Activated naive CD8-positive, alpha-beta T cell (primary cell): ENCODE measurements around the gene NAP1L5.
A peak's percentile ranks its signal among the peaks of the same experiment; 100 is the strongest.

Source experiments
- H3K27ac Mint-ChIP-seq: one replicate; pipeline ENCODE4 v1.8.0; 2021; ENCODE audit warnings: mixed read lengths
- H3K27me3 Mint-ChIP-seq: one replicate; pipeline ENCODE4 v1.8.0; 2021; ENCODE audit warnings: mixed read lengths
- H3K36me3 Mint-ChIP-seq: one replicate; pipeline ENCODE4 v1.8.0; 2021; ENCODE audit warnings: mixed read lengths
- H3K4me1 Mint-ChIP-seq: one replicate; pipeline ENCODE4 v1.8.0; 2021; ENCODE audit warnings: low read depth, mixed read lengths
- H3K4me3 Mint-ChIP-seq: one replicate; pipeline ENCODE4 v1.8.0; 2021; ENCODE audit warnings: mild to moderate bottlenecking, mixed read lengths
- H3K9me3 Mint-ChIP-seq: one replicate; pipeline ENCODE4 v1.8.0; 2021; ENCODE audit warnings: low read depth, mixed read lengths

Gene NAP1L5

DNA sequence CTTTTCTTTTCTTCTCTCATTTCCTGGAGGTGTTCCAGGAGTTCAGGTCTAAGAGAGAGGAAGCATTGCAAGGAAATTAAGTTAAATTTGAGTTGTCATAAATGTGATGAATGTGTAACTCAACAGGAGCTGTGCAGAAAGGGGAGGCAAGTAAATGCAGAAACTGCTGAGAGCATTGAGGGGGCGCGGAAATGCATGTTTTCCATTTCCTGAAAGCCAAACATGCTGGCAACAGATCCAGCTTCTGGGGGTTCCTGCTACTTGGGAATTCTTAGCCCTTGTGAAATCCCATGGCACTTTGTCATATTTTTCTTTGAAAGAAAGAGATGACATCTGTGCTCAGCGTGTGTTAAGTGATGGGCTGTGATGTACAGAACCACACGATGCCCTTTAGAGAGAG lies 33.8 kb upstream of the NAP1L5 start:
- Mint-ChIP-seq H3K4me3 (no peak overlapping the region), H3K27me3 (no peaks in the 10 kb centered on the region), H3K36me3 (peaks cover 2% of the 10 kb centered on the region), H3K27ac (no peak overlapping the region), H3K4me1 (no peaks in the 10 kb centered on the region), H3K9me3 (no peaks in the 10 kb centered on the region)

- Mint-ChIP-seq H3K27me3 (no peaks in the 10 kb centered on the region), H3K9me3 (no peaks in the 10 kb centered on the region), H3K4me1 (no peaks in the 10 kb centered on the region), H3K4me3 (no peak overlapping the region), H3K27ac (no peak overlapping the region), H3K36me3 (peaks cover 2% of the 10 kb centered on the region)
Observed at GRCh38 chr4:88730811-88731210, 33.2 kb upstream of the NAP1L5 start.

DNA sequence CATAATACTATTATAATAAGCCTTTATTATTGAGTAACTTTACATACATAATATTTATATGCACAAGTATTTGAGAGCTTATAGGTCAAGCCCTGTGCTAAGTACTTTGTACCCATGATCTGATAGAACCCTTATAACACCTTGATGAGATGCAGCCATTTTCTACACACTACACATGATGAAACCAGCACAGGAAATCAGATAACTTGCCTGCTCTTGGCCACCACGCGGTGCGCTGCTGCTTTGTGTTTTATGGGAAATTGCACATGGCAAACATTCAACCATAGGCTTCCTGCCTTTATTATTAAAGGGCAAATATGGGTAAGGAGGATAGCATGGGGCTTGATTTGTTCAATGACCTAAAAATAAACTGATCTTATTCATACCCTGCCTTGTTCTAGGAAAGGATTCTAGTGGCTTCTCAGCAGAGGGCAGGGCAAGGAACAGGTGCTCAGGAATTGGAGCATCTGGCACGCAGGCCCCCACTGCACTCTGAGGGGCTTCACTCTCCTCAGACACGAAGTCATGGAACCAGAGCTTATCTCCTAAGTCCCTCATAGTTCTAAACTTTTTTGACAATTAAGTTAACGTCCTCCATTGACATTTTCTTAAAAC lies 31.6 kb upstream of the NAP1L5 start:
- H3K27me3 Mint-ChIP-seq = no peaks in the 10 kb centered on the region
- H3K9me3 Mint-ChIP-seq = no peaks in the 10 kb centered on the region
- H3K4me1 Mint-ChIP-seq = no peaks in the 10 kb centered on the region
- peaks cover 2% of the 10 kb centered on the region for H3K36me3 Mint-ChIP-seq
- H3K4me3 Mint-ChIP-seq = no peak overlapping the region
- no peak overlapping the region for H3K27ac Mint-ChIP-seq

DNA sequence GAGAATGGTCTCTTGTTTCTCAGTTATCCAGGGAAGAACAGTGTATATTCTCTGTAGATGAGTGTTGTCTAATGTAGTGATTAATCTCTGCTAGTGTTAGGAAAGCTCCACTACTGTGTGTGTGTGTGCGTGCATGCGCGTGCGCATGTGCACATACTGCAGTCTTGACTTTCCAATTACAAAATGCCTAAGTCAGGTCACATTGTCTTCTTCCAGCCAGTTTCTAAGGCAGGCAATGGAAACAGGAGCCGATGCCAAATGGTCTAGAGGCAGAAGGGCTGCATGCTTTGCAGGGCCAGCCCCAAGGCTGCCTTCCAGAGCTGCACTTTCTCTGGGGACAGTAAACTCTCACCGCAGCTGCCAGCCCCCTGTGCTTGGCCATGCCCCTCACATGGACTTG lies 30.5 kb upstream of the NAP1L5 start:
- no peaks in the 10 kb centered on the region for H3K9me3 Mint-ChIP-seq
- H3K4me1 Mint-ChIP-seq = no peaks in the 10 kb centered on the region
- H3K27ac Mint-ChIP-seq = no peak overlapping the region
- H3K27me3 Mint-ChIP-seq = no peaks in the 10 kb centered on the region
- peaks cover 2% of the 10 kb centered on the region for H3K36me3 Mint-ChIP-seq
- no peak overlapping the region for H3K4me3 Mint-ChIP-seq

GRCh38 chr4:88725986-88726385 lies 28.4 kb upstream of the NAP1L5 start:
- H3K27me3 Mint-ChIP-seq = no peaks in the 10 kb centered on the region
- no peak overlapping the region for H3K4me3 Mint-ChIP-seq
- no peaks in the 10 kb centered on the region for H3K9me3 Mint-ChIP-seq
- no peak overlapping the region for H3K27ac Mint-ChIP-seq
- H3K36me3 Mint-ChIP-seq = peaks cover 3% of the 10 kb centered on the region
- H3K4me1 Mint-ChIP-seq = no peaks in the 10 kb centered on the region

GRCh38 chr4:88725143-88725542 lies 27.5 kb upstream of the NAP1L5 start:
- Mint-ChIP-seq H3K27me3 (no peaks in the 10 kb centered on the region), H3K36me3 (peaks cover 3% of the 10 kb centered on the region), H3K9me3 (no peaks in the 10 kb centered on the region), H3K4me3 (no peak overlapping the region), H3K27ac (no peak overlapping the region), H3K4me1 (no peaks in the 10 kb centered on the region)

DNA sequence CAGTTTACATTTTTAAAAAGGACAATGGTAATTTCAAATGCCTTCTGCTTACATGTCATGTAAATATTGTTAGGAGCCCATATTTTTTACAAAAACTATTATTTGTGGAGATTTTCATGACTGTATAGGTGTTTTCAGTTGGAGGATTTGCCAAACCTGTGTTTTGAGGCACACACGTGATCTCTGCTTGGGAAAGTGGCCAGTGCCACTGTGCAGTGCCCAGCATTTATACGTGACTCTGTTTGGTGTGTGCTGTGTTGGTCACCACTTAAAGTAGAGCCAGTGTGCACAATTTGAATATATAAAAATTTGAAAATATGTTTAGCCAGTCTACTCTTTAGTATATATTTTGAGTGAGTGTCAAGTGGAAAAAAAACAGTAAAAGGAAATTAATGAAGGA lies 26.8 kb upstream of the NAP1L5 start:
- H3K27ac Mint-ChIP-seq = no peak overlapping the region
- no peaks in the 10 kb centered on the region for H3K9me3 Mint-ChIP-seq
- no peak overlapping the region for H3K4me3 Mint-ChIP-seq
- peaks cover 3% of the 10 kb centered on the region for H3K36me3 Mint-ChIP-seq
- H3K27me3 Mint-ChIP-seq = no peaks in the 10 kb centered on the region
- H3K4me1 Mint-ChIP-seq = no peaks in the 10 kb centered on the region

DNA sequence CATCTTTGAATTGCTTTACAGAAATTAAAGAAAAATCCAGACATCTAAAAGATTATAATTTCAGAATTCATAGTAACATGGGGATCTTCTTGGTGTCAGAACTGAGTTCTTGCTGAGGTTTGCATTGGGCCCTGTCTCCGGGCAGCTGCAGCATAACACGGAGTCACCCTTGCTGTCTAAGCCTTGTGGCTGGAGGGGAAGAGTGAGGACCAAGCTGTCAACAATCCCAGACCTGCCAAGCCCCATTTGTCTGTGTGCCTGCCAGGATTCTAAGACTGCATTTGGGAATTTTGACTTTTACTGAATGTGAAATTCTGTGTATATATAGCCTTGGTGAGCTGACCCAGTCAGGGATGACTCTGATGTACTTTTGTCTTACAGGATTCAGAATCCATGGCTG lies 25.2 kb upstream of the NAP1L5 start:
- Mint-ChIP-seq H3K4me1 (no peaks in the 10 kb centered on the region), H3K36me3 (peaks cover 10% of the 10 kb centered on the region), H3K27ac (no peak overlapping the region)

DNA sequence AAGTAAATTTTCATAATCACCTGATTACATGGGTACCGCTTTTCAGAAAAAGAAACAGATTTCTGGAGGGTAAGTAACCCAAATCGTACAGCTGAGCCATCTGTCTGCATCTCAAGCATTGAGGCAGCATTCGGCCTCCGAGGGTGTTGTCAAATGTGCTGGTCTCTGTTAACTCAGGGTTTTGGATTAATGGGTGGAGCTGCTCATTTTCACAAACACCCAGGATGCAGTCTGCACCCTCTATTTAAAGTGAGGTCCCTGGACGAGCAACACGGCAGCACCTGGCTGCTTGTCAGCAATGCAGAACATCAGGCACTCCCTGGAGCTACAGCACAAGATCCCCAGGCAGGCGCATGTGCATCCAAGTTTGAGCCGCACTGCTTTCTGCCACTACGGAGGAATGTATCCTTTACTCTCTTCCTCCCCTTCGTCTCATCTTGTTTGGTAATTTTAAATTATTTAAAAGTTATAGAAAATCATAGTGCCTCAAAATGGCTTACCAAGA lies 24.7 kb upstream of the NAP1L5 start:
- H3K36me3 Mint-ChIP-seq = peaks cover 15% of the 10 kb centered on the region
- no peaks in the 10 kb centered on the region for H3K27me3 Mint-ChIP-seq
- no peak overlapping the region for H3K27ac Mint-ChIP-seq
- no peaks in the 10 kb centered on the region for H3K9me3 Mint-ChIP-seq
- no peaks in the 10 kb centered on the region for H3K4me1 Mint-ChIP-seq
- no peak overlapping the region for H3K4me3 Mint-ChIP-seq

More for the DNA sequence above, 25.2 kb upstream of the NAP1L5 start:
- H3K9me3 Mint-ChIP-seq = no peaks in the 10 kb centered on the region
- no peak overlapping the region for H3K4me3 Mint-ChIP-seq
- no peaks in the 10 kb centered on the region for H3K27me3 Mint-ChIP-seq

GRCh38 chr4:88720451-88721428 lies 23.1 kb upstream of the NAP1L5 start:
- Mint-ChIP-seq H3K27me3 (no peaks in the 10 kb centered on the region), H3K9me3 (peaks cover 10% of the 10 kb centered on the region), H3K4me3 (no peak overlapping the region), H3K36me3 (peaks cover 29% of the 10 kb centered on the region), H3K27ac (peak overlapping the region; percentile 28), H3K4me1 (no peaks in the 10 kb centered on the region)

GRCh38 chr4:88719381-88719780 lies 21.8 kb upstream of the NAP1L5 start:
- Mint-ChIP-seq H3K27ac (no peak overlapping the region), H3K4me3 (no peak overlapping the region), H3K36me3 (peaks cover 38% of the 10 kb centered on the region), H3K4me1 (peaks cover under 1% of the 10 kb centered on the region), H3K27me3 (no peaks in the 10 kb centered on the region), H3K9me3 (peaks cover 19% of the 10 kb centered on the region)

DNA sequence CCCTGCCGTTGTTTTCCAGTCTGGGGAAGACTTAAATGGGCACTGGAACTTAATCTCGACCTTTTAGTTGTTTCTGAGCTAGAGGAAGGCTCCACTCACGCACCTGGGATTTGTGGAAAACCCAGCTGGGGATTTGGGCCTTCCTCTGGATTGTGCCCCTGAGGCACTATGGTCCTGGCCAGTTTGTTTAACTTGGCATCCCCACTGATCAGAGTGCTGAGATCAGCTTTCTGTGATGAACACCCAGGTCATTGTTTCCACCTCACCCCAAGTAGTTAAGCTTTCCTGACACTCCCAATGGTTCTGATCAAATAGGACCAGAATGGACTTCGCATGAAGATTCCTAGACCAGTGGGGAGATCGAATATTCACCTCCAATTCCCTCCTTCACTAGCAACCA lies 20.5 kb upstream of the NAP1L5 start:
- H3K36me3 Mint-ChIP-seq = peaks cover 44% of the 10 kb centered on the region
- H3K4me3 Mint-ChIP-seq = no peak overlapping the region
- no peaks in the 10 kb centered on the region for H3K27me3 Mint-ChIP-seq
- peaks cover 2% of the 10 kb centered on the region for H3K4me1 Mint-ChIP-seq
- H3K27ac Mint-ChIP-seq = no peak overlapping the region
- H3K9me3 Mint-ChIP-seq = peaks cover 19% of the 10 kb centered on the region

GRCh38 chr4:88713782-88714181 lies 16.2 kb upstream of the NAP1L5 start:
- H3K36me3 Mint-ChIP-seq = peaks cover 65% of the 10 kb centered on the region
- H3K27me3 Mint-ChIP-seq = no peaks in the 10 kb centered on the region
- H3K9me3 Mint-ChIP-seq = peaks cover 19% of the 10 kb centered on the region
- H3K4me1 Mint-ChIP-seq = peaks cover 2% of the 10 kb centered on the region
- no peak overlapping the region for H3K4me3 Mint-ChIP-seq
- H3K27ac Mint-ChIP-seq = no peak overlapping the region

DNA sequence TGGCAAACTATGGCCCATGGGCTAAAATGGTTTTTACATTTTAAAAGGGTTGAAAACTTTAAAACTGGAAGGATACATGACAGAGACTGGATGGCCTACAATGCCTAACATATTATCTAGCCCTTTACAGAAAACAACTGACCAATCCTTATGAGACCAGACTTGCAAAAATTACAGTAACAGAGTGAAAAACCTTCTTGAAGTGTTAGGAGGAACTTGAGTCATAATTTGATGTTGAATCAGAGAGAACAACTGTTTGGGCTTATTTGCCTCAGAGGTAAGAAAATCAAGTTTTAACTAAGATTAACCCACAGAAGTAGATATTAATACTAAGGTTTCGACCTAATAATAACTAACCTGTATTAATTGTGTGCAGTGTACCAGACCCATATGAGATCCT lies 12.4 kb upstream of the NAP1L5 start:
- Mint-ChIP-seq H3K27me3 (no peaks in the 10 kb centered on the region), H3K9me3 (peaks cover 6% of the 10 kb centered on the region), H3K4me1 (peaks cover 2% of the 10 kb centered on the region), H3K27ac (no peak overlapping the region), H3K4me3 (no peak overlapping the region), H3K36me3 (peaks cover 46% of the 10 kb centered on the region)

- no peak overlapping the region for H3K27ac Mint-ChIP-seq
- no peaks in the 10 kb centered on the region for H3K27me3 Mint-ChIP-seq
- H3K36me3 Mint-ChIP-seq = peaks cover 38% of the 10 kb centered on the region
- H3K4me3 Mint-ChIP-seq = no peak overlapping the region
- H3K4me1 Mint-ChIP-seq = no peaks in the 10 kb centered on the region
- H3K9me3 Mint-ChIP-seq = no peaks in the 10 kb centered on the region
Observed at GRCh38 chr4:88706574-88706973, 8.9 kb upstream of the NAP1L5 start.
